Sigmoid colon (tissue), 7 donors: ENCODE data around the gene PPM1A. TPM values are rescaled to one million over a fixed set of nuclear protein-coding genes. Genes with fewer than 3 reads are reported as not detected.

Experiments
- DNase-seq: peaks from one replicate; pipeline ENCODE4 v3.0.0-alpha.2; 2019
- H3K27ac ChIP-seq, 4 donors: fragments of 200-600 bp; sonication (generic); one replicate each; pipeline ENCODE4 v1.5.1; 2016 to 2019; ENCODE audit warnings: mild to moderate bottlenecking in 1 of 4
- H3K27me3 ChIP-seq, 3 donors: fragments of 200-600 bp; sonication (generic); one replicate each; pipeline ENCODE4 v1.5.1; 2019; ENCODE audit warnings: mild to moderate bottlenecking in 1 of 3
- H3K36me3 ChIP-seq, 4 donors: fragments of 200-600 bp; sonication (generic); one replicate each; pipeline ENCODE4 v1.5.1; 2016 to 2019
- H3K4me1 ChIP-seq, 4 donors: fragments of 200-600 bp; sonication (generic); one replicate each; pipeline ENCODE4 v1.5.1; 2017 to 2019
- H3K4me3 ChIP-seq, 4 donors: fragments of 200-600 bp; sonication (generic); one replicate each; pipeline ENCODE4 v1.5.1; 2017 to 2019; ENCODE audit warnings: mild to moderate bottlenecking in 2 of 4, moderate library complexity in 1 of 4
- H3K9me3 ChIP-seq, 4 donors: fragments of 200-600 bp in 3 of 4; sonication (generic) in 3 of 4; one replicate each; pipeline versions ENCODE4 v1.5.1 to v1.6.1; 2013 to 2019
- CTCF ChIP-seq, 4 experiments: fragments of 450-650 bp in 3 of 4; fragments of 200-600 bp in 1 of 4; IDR thresholded peaks; one replicate each; pipeline ENCODE4 v1.5.1; 2016 to 2019; ENCODE audit warnings: antibody characterized with exemption in 4 of 4, mild to moderate bottlenecking in 3 of 4, moderate library complexity in 2 of 4
- EP300 ChIP-seq, 4 donors: sonication (generic); formaldehyde crosslinking; IDR thresholded peaks; one replicate each; pipeline ENCODE4 v1.6.1; 2017; ENCODE audit warnings: antibody characterized with exemption in 4 of 4
- POLR2A ChIP-seq, 2 donors: fragments of 450-650 bp; IDR thresholded peaks; one replicate each; pipeline ENCODE4 v1.6.1; 2016; ENCODE audit warnings: antibody characterized with exemption in 2 of 2, mild to moderate bottlenecking in 2 of 2, moderate library complexity in 2 of 2
- POLR2AphosphoS5 ChIP-seq, 4 donors: sonication (generic); formaldehyde crosslinking; IDR thresholded peaks; one replicate each; pipeline ENCODE4 v1.6.1; 2017; ENCODE audit warnings: antibody characterized with exemption in 4 of 4
- WGBS, 2 donors: extraction: QIAGEN DNeasy Blood & Tissue Kit; methylation state at CpG; one replicate each; pipeline ENCODE4 v1.1.7; 2013; 5-methylcytosine and 5-hydroxymethylcytosine counted together
- intact Hi-C: fragments of 100-400 bp; cut with DNase I; formaldehyde crosslinking; loops from one replicate; pipeline ENCODE4 v1.15.1; 2023
- polyA plus RNA-seq, 3 donors: library from polyadenylated mRNA; stranded (reverse); fragments of 200-250 nt; gene quantifications; one replicate each; pipeline ENCODE4 v1.2.3, GENCODE V29; 2013
- total RNA-seq, 4 donors: library from RNA; depleted of rRNA; stranded (reverse); fragments of >200 nt; gene quantifications; one replicate each; pipeline ENCODE4 v1.1.0, GENCODE V29; 2016
- donor health status: healthy with polysubstance abuse.
- donor health status: Bipolar disorder and iron deficiency.
- donor health status: healthy.

The PPM1A gene
- total and polyA plus RNA-seq, 7 donors = 34.9 to 116 (median 55.6) TPM

- H3K9me3 ChIP-seq = no peaks in the 10 kb centered on the region
- peaks cover 0 to 7% (median under 1%) of the 10 kb centered on the region in 4 donors for H3K4me1 ChIP-seq
- TF ChIP-seq POLR2AphosphoS5 (IDR thresholded peaks at IDR 0.05) = no peak
- no peak for TF ChIP-seq POLR2A (IDR thresholded peaks at IDR 0.05)
- no peak for TF ChIP-seq CTCF (IDR thresholded peaks at IDR 0.05)
- TF ChIP-seq EP300 (IDR thresholded peaks at IDR 0.05) = no peak
- H3K27me3 ChIP-seq = no peaks in the 10 kb centered on the region
- no peak overlapping the region for H3K27ac ChIP-seq
- 83 to 84% methylated on average over 3 of the region's 3 CpGs for WGBS, 2 donors
- H3K36me3 ChIP-seq = no peaks in the 10 kb centered on the region
- intact Hi-C loops = no loop called here
- no peak for DNase-seq
- no peak overlapping the region for H3K4me3 ChIP-seq
These were observed 10.1 kb upstream of the PPM1A start for GRCh38 chr14:60238955-60239354.

- no peaks in the 10 kb centered on the region for H3K36me3 ChIP-seq
- no peak overlapping the region for H3K4me3 ChIP-seq
- H3K4me1 ChIP-seq = peaks cover 0 to 5% (median 0%) of the 10 kb centered on the region in 4 donors
- no peaks in the 10 kb centered on the region for H3K27me3 ChIP-seq
- H3K27ac ChIP-seq = no peak overlapping the region
- no peak for DNase-seq
- TF ChIP-seq EP300 (IDR thresholded peaks at IDR 0.05) (peak in 1 of 4 donors; percentile 44), CTCF (IDR thresholded peaks at IDR 0.05) (no peak)
- H3K9me3 ChIP-seq = no peaks in the 10 kb centered on the region
- WGBS, 2 donors = 78 to 79% methylated on average over 7 of the region's 7 CpGs
- intact Hi-C loops = no loop called here
These were observed 8.7 kb upstream of the PPM1A start for GRCh38 chr14:60240139-60240856.

- Histone ChIP-seq H3K27ac (no peak overlapping the region), H3K27me3 (no peaks in the 10 kb centered on the region), H3K4me1 (no peaks in the 10 kb centered on the region), H3K4me3 (no peak overlapping the region), H3K36me3 (no peaks in the 10 kb centered on the region), H3K9me3 (no peaks in the 10 kb centered on the region)
- intact Hi-C loops = no loop called here
- DNase-seq = no peak
- TF ChIP-seq CTCF (IDR thresholded peaks at IDR 0.05) = no peak
- no peak for TF ChIP-seq POLR2A (IDR thresholded peaks at IDR 0.05)
- no peak for TF ChIP-seq EP300 (IDR thresholded peaks at IDR 0.05)
- TF ChIP-seq POLR2AphosphoS5 (IDR thresholded peaks at IDR 0.05) = no peak
- WGBS, 2 donors = 66 to 83% methylated on average over 1 of the region's 1 CpG
These were observed 7.9 kb upstream of the PPM1A start for GRCh38 chr14:60241091-60241490.

- TF ChIP-seq EP300 (IDR thresholded peaks at IDR 0.05) = no peak
- TF ChIP-seq POLR2AphosphoS5 (IDR thresholded peaks at IDR 0.05) = no peak
- no peak for TF ChIP-seq CTCF (IDR thresholded peaks at IDR 0.05)
- TF ChIP-seq POLR2A (IDR thresholded peaks at IDR 0.05) = no peak
- DNase-seq = no peak
- H3K27me3 ChIP-seq = no peaks in the 10 kb centered on the region
- WGBS, 2 donors = 62 to 93% methylated on average over 2 of the region's 2 CpGs
- H3K4me3 ChIP-seq = no peak overlapping the region
- no peaks in the 10 kb centered on the region for H3K36me3 ChIP-seq
- intact Hi-C loops = no loop called here
- H3K4me1 ChIP-seq = no peaks in the 10 kb centered on the region
- H3K9me3 ChIP-seq = no peaks in the 10 kb centered on the region
- H3K27ac ChIP-seq = no peak overlapping the region
These were observed 6.6 kb upstream of the PPM1A start for GRCh38 chr14:60242429-60242828.
